Measurements from ENCODE around the gene GJC1.

GJC1 gene

DNA sequence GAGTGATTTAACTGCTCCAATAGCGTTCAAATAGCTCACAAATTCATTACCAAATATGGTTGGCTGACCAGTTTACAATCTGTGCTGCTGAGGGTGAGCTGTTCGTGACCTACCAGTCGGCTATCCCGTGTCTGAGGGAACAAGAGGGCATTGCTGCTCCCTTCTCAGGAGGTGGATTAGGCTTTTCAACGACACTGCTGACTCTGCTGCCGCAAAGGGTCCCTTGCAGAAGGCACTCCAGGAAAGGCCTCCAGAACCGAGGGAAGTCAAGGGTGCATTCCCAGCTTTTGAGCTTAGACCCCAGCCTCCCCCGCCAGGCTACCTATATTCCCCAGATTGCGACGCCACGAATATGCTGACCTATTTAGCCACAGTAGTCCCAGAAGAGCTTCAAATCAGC is 32.3 kb downstream of the GJC1 start:
- no peak for DNase-seq

DNA sequence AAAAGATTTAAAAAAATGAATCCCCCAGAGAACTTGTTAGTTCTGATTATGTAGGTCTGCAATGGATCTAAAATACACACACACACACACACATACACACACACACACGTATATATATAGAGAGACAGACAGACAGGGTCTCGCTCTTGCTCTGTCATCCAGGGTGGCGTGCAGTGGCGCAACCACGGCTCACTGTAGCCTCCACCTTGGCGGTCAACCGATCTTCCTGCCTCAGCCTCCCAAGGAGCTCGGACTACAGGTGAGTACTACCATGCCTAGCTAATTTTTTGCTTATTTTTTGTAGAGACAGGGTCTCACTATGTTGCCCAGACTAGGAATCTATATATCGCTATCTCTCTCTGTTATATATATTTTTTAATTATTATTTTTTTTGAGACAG is 33.4 kb downstream of the GJC1 start:
- DNase-seq: no peak

DNA sequence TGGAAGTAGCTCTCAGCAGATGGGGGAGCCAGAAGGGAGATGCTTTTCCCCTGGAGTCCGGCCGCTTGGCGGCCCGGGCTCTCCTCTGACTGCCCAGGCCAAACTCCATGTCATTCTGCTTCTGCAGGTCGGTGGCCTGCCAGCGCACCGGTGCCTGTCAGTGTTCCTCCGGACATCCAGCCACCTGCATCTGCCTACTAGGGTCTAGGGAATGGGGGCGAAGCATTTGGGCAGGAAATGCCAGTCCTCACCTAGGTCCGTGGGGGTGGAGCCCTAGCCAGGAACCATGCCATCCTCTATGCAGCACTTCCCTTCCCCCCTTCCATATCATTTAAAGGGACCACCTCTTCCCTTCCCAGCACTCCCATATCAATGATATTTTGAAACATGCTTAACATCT is 34.2 kb downstream of the GJC1 start:
- DNase-seq: no peak

DNA sequence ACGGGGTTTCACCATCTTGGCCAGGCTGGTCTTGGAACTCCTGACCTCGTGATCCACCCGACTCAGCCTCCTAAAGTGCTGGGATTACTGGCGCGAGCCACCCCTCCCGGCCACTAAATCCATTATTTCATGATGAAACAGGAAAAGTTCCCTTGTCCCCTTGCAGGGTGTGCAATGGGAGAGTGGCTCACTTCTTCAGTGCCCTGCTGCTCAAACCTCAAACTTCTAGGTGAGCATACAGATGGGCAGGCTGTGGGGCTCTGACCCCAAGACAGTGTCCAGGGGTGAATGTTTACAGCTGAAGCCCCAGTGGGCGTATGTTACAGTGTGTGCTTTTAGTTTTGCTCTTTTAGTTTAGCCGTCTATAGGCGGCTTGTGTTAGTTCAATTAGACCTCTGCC is 34.7 kb downstream of the GJC1 start:
- no peak for DNase-seq

DNA sequence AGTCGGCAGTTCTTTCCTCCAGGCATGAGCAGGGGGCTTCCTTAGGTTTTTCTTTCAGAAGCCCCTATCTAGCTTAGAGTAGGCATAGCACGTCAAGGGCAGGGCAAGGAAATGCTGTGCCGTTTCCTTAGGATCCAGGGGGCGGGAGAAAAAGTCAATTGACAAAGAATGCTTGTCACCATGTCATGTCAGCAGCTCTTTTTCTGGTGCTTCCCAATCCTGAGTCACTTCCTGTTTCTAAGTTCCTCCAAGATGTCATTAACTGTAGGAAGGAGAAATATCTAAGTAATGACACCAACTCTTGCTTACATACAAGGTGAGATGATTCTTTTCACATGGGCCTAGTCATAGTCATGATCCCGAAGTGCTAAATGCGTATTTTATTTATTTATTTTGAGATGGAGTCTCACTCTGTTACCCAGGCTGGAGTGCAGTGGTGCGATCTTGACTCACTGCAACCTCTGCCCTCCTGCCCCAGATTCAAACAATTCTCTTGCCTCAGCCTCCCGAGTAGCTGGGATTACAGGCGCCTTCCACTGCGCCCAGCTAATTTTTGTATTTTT is 35.2 kb downstream of the GJC1 start:
- DNase-seq: no peak

DNA sequence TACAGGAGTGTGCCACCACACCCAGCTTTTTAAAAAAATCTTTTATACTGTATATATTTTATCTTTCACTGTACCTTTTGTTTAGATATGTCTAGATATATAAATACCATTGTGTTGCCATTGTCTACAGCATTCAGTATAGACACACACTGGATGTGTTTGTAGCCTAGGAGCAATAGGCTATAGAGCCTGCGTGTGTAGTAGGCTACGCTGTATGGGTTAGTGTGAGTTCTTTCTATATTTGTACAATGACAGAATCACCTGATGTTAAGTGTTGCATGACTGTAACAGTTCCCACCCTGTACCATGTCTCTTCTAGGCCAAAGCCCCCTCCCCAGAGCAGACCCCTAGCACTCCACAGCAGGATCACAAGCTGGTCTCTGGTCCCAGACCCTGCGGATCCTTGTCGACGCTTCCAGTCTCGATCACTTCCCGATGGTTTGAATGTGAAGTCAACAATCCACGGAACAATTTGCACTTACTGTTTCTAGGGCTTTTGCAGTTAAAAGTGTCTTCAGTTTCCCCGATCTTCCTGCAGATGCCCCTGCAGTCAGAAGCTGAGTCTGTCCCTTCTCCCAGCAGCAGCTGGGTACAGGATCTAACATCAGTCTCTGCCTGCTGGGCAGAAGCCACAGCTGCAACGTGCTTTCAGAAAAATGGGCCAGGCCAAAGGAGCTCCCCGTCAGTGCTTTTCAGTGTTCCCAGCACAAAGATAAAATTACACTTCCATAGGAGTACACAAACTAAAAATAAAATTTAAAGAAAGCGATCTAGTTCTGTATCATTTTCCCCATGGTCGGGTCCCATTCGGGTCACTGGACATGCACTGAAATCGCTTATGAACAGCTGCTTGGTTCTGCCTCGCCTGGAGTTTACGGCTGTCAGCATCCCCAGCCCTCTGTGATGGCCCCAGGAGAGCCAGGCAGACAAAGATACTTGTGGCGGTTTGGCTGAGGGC is 35.9 kb downstream of the GJC1 start:
- DNase-seq: no peak

DNA sequence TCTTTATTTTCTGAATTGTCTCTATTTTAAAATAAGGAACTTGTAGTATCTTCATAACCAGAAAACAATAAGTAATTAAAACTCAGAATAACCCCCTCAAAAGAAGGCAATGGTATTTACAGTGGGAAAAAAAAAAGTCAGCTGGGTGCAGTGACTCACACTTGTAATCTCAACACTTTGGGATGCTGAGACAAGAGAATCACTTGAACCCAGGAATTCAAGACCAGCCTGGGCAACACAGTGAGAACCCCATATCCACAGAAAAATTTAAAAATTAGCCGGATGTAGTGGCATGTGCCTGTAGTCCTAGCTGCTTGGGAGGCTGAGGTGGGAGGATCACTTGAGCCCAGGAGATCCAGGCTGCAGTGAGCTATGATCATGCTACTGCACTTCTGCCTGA is 37.8 kb downstream of the GJC1 start:
- no peak for DNase-seq

DNA sequence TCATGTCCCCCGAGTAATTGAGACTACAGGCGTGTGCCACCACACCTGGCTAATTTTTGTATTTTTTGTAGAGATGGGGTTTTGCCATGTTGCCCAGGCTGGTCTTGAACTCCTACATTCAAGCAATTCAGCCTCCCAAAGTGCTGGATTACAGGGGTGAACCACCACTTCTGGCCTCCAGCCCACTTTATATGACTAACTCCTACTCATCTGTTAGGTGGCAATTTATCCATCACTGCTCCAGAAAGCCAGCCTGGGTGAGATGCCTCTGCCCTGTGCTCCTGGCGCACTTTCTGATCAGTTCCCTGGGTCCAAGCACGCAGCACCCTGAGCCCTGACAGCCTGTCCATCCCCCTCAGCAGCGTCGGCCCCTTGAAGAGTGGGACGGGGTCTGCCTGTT is 41.9 kb downstream of the GJC1 start:
- no peak for DNase-seq

DNA sequence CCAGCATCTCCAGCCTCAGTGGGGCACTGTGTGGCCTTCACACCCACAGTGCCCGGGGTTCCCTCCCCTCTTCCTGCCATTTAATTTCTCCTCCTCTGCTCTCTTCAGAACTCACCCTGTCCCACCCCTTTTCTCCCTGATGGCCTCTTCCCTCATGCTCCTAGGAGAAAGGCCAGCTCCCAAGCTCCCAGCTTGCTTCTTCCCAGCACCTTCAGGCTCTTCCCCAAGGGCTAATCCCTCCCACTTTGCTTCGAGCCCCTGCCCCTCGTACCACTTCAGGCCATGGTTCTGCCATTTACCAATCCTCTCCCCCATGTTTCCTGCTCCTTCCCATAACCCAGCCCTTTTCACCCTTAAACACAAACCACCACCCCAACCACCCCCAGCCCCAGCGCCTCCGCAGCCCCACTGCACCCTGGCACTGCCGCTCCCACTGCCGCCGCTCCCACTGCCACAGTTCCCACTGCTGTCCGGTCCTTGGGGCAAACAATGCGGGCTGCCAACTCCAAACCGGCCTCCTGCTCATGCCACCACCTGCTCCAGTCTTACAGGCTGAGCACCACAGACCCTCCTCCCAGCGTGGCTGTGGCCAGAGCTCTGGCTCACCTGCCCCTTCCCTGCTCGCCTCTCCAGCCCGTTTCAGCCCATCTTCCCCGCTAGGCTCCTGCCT is 42.7 kb downstream of the GJC1 start:
- no peak for DNase-seq

DNA sequence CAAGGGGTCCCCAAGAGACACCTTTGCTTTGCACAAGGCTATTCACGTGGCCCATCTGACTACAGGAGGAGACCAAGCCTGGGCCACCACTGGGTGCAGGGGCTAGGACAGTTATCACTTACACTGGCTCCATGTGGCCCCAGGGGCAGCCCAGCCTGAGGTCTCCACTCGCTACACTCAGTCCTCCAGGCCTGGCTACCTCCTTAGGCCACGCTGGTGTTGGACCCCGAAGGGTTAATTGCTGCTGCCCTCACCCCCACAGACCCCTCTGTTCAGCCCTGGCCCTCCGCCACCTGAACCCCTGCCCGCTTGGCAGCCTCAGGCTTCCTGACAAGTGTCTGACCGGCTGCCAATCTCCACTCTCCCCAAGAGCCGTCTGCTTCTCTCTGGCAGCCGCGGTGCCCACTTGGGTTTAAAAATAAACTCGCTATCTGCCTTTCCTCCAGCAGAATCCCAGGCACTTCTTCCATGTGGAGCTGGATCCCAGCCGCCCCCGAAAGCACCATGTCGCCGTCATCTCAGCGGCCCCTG is 43.5 kb downstream of the GJC1 start:
- no peak for DNase-seq

DNA sequence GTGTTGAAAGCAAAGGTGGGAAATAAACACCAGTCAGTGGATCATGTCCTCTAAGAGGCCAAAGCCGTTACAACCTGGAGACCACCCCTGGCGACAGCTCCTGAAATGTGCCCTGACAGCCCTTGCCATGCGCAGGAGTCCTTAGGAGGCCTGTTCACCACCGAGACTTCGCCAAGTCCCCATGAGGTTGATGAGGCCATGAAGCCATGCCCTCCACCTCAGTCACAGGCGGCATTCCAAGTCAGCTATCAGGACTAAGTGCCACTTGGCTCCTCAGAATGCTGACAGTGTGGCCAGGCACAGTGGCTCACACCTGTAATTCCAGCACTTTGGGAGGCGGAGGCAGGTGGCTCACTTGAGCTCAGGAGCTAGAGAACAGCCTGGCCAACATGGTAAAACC is 44.2 kb downstream of the GJC1 start:
- DNase-seq: no peak

DNA sequence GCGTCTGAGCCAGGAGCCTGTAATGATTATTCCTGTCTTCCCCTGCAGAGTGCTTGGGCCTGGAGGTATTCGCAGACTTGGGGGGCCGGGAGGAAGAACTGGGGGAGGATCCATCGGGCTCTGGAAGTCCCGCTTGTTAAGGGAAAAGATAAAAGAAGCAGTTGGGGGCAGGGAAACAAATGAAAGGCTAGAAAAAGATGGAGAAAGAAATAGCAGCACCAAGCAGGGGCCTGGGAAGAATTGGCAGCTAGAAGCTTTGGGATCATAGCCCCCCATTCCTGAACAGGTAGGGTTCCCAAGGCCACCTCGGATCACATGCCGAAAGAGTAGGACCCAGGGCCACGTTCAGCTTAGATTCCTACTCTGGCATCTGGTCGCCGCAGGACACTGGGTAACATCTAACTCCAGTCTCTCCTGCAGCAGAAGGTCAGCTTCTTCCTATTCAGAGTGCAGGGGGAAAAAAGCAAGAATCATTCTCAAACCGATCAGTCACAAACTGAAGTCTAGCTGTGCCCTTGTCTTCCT is 47.7 kb downstream of the GJC1 start:
- DNase-seq: no peak

DNA sequence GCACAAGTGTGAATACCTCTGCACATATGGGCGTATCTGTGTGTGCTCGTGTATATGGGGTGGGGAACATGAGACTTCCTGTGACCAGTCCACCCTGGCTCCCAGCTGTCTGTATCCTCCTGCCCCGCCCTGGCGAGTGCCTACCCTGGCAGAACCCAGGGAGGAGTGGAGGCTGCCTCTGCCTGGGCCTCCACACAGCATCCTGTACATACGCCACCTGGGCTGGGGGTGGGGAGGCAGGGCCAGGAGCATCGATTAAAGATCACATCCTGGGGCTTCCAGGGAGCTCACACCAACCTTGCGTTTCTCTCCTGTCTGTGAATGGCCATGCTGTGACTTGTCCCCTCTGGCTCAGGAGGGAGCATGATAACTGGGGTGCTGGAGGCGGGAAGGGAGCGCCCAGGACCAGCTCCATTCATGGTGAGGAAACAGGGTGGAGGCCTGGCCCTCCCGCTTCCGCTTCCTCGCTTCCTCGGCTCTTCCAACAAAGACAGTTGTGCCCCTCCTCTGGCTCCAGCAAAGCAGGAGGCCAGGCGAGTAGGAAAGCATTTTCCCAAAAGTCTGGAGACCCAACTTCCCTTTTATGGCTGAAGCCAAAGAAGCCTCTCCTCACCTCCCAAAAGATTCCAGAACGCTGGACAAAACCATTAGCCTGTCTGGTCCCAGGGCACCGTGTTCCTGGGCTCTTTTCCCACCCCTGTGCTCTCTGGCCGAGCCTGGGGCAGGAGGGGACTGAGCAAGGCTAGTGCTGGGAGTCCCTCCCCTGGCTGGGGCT is 48.3 kb downstream of the GJC1 start:
- no peak for DNase-seq

DNA sequence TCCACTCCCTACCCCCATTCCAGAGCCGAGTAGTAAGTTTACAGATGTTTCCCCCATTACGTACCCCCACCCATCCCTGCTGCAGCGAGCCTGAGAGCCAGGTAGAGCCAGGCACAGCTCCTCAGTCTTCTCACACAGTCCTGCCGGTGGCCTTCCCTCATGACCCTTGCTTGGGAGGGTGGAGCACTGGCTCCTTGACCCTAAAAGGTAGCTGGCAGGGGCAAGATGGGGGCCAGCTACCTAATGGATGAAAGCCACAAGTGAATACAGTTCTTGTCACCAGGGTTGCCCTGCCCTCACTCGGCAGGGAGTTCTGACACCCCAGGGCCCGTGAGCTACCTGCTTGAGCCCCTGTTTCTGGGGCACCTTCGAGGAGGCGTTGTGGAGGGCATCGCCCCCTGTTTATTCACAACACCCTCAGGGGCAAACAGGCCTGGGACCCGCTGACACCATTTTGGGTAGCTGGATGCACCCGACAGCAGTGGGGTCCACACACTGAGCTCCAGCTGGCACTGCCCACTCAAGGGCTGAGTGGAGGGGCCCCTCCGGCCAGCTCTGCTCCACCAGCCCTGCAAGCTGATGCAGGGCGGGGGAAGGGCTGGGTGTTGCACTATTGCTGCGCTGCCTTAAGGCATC is 49.1 kb downstream of the GJC1 start:
- DNase-seq: no peak

DNA sequence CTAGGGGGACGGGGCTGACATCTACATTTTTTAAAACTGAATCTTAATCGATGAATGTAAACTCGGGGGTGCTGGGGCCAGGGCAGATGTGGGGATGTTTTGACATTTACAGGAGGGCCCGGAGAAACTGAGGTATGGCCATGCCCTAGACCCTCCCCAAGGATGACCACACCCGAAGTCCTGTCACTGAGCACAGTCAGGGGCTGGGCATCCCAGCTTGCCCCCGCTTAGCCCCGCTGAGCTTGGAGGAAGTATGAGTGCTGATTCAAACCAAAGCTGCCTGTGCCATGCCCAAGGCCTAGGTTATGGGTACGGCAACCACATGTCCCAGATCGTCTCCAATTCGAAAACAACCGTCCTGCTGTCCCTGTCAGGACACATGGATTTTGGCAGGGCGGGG is 49.9 kb downstream of the GJC1 start:
- no peak for DNase-seq

DNA sequence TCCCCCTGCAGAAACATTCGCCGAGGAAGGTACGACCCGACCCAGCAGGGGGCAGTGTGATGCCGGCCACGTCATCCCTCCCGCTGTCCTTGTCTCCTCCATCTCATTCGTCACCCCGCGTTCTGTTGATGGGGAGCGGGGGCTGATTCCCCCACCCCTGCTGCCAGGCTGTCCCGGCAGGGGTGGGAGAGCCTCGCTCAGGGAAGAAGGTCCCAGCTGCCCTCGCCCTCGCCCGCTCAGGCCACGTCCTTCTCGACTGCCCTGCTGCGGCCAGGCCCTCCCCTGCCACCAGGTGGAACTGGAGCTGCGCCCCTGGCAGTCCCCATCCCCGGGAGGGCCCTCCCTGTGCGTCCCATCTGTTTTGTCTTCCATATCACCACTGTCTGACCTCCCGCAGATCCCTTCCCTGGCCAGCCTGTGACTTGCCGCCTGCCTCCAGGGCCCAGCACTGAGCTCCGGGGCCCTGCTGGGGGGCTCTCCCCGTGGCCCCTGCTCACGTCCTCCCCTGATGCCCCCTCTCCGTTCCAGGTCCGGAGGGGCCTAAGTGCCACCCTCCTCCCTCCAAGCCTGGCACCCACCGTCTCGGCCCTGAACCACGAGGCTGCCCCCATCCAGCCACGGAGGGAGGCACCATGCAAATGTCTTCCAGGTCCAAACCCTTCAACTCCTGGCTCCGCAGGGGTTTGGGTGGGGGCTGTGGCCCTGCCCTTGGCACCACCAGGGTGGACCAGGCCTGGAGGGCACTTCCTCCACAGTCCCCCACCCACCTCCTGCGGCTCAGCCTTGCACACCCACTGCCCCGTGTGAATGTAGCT is 50.7 kb downstream of the GJC1 start:
- peak; percentile 93 for DNase-seq

DNA sequence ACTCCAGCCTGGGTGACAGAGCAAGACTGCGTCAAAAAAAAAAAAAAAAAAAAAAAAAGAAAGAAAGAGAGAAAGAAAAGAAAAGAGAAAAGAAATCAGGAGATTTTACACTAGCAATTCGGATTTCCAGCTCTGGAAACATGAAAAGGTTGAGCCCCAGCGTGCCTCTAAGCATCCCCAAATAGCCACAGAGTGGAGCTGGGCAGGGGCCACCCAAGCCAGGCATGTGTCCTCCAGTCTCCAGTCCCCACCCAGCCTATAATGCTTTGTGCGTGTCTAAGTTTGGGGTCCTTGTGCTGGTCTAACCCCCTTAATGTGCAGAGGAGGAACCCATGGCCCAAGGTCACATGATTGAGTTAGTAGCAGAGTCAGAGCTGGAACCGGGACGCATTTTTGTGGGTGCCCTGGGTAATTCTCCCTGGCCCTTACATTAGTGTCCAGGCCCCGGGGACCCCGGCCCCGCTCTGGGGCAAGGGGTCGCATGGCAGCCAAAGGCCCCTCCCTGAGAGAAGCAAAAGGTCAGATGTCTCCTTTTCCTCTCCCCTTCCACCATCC is 51.4 kb downstream of the GJC1 start:
- DNase-seq: no peak

DNA sequence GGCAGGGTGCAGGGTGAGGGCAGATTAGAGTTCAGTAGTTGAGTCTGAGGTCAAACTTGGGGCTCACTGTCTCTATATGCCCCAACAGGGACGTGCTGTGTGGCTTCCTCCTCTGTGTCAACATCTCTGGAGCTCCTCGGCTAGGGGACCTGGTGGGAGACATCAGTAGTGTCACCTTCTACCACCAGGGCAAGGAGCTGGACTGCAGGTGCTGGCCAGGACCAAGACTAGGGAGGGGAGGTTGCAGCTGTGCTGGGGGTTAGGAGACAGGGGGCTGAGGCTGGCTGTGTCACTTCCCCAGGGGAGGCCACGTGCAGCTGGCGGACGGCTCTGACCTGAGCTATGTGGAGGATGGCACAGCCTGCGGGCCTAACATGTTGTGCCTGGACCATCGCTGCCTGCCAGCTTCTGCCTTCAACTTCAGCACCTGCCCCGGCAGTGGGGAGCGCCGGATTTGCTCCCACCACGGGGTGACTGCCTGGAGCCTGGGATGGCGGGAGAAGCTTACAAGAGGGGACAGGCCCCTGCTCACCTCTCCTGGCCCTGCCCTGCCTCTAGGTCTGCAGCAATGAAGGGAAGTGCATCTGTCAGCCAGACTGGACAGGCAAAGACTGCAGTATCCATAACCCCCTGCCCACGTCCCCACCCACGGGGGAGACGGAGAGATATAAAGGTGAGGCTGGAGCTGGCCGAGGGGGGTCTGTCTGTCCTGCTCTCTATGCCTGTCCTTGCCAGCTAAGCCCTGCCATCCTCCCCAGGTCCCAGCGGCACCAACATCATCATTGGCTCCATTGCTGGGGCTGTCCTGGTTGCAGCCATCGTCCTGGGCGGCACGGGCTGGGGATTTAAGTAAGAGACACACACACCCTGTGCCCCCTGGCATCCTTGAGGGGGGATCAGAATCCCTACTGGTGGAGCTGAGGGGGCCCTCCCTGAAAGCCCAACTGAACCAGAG is 52.4 kb downstream of the GJC1 start:
- no peak for DNase-seq

DNA sequence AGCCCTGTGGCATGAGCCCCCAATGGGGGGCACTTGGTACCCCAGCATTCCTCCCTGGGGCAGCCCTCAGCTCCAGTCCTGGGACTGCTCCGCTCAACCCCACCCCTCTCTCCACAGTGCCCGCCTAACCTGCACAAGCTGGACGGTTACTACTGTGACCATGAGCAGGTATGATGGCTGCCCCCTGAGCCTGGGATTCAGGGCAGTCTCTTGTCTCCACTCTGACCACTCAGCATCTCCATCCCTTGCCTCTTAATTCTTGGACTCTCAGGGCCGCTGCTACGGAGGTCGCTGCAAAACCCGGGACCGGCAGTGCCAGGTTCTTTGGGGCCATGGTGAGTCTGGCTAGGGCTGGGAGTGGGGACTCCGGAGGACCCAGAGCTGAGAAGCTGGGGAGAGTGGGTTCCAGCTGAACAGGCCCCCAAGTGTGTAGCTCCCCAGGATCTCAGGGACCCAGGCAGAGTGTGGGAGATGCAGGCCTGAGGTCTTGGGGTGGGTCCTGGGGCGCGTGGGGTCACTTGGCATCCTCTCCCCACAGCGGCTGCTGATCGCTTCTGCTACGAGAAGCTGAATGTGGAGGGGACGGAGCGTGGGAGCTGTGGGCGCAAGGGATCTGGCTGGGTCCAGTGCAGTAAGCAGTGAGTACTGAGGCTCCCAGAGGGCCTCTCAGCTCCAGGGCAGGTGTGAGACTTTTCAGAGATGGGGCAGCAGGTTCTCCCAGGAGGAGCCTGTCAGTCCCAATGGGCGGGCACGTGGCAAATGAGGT is 53.3 kb downstream of the GJC1 start:
- DNase-seq: no peak
